Measurements from ENCODE around the gene LRRTM4.

GRCh38 chr2:77081597-77081996, 440.6 kb downstream of the LRRTM4 start:
- TF ChIP-seq CTCF (IDR thresholded peaks at IDR 0.05): no peak
- no peak for TF ChIP-seq POLR2A (IDR thresholded peaks at IDR 0.05)
